ENCODE data around the gene PTPRT.

- TF ChIP-seq WT1 (tag by site-specific recombination; IDR thresholded peaks at IDR 0.05) (no peak), ZNF10 (tag by site-specific recombination; IDR thresholded peaks at IDR 0.05) (no peak), ZNF274 (IDR thresholded peaks at IDR 0.05; ENCODE audit: low read length) (no peak), ZNF274 (tag by site-specific recombination; IDR thresholded peaks at IDR 0.05; ENCODE audit: borderline replicate concordance) (no peak), ZNF280D (tag by site-specific recombination; IDR thresholded peaks at IDR 0.05) (no peak), REPIN1 (tag by site-specific recombination; IDR thresholded peaks at IDR 0.05; ENCODE audit: low read depth) (no peak), YY1 (tag by site-specific recombination; IDR thresholded peaks at IDR 0.05) (no peak)
- TF ChIP-seq, protein P1, sequence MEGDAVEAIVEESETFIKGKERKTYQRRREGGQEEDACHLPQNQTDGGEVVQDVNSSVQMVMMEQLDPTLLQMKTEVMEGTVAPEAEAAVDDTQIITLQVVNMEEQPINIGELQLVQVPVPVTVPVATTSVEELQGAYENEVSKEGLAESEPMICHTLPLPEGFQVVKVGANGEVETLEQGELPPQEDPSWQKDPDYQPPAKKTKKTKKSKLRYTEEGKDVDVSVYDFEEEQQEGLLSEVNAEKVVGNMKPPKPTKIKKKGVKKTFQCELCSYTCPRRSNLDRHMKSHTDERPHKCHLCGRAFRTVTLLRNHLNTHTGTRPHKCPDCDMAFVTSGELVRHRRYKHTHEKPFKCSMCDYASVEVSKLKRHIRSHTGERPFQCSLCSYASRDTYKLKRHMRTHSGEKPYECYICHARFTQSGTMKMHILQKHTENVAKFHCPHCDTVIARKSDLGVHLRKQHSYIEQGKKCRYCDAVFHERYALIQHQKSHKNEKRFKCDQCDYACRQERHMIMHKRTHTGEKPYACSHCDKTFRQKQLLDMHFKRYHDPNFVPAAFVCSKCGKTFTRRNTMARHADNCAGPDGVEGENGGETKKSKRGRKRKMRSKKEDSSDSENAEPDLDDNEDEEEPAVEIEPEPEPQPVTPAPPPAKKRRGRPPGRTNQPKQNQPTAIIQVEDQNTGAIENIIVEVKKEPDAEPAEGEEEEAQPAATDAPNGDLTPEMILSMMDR (tag by site-specific recombination; IDR thresholded peaks at IDR 0.05) = no peak
These were observed 211.3 kb downstream of the PTPRT start for GRCh38 chr20:42978184-42978974.
